Panc1 (cell line): ENCODE results near the gene OR6V1. TPM values are rescaled to one million over a fixed set of nuclear protein-coding genes. Genes with fewer than 3 reads are reported as not detected.

ENCODE experiments used
- ATAC-seq: fragments of 200-7000 bp; cut with Tn5 transposase; 2 replicates; pipeline ENCODE4 v1.9.1; 2020; ENCODE audit warnings: mild to moderate bottlenecking, moderate library complexity
- BruUV-seq: library from RNA; stranded (reverse); fragments of 400-500 nt; replicated peaks from 2 replicates; lab custom pipeline; 2021; lab: Mats Ljungman, UMichigan
- CTCF ChIA-PET: fragments of 300-600 bp; sonication (Branson Sonifier 250); formaldehyde crosslinking; loops from one replicate; lab custom pipeline; 2022; ENCODE audit warnings: antibody characterized with exemption; lab: Charles Lee
- POLR2A ChIA-PET: fragments of 300-600 bp; sonication (Branson Sonifier 250); formaldehyde crosslinking; loops from one replicate; lab custom pipeline; 2022; ENCODE audit warnings: antibody characterized with exemption; lab: Charles Lee
- DNase-seq: peaks from one replicate; pipeline ENCODE4 v3.0.0-alpha.2; 2010; ENCODE audit warnings: low read depth, low spot score
- H3K27ac ChIP-seq: 2 replicates; pipeline ENCODE4 v1.5.1; 2011; ENCODE audit warnings: mild to moderate bottlenecking, low read length, inconsistent platforms
- H3K27me3 ChIP-seq: fragments of 200-500 bp; sonication (Bioruptor generic); 2 replicates; pipeline ENCODE4 v1.6.0; 2014; ENCODE audit warnings: low read length, inconsistent platforms; ENCODE audit not compliant: control insufficient read depth, insufficient read depth
- H3K36me3 ChIP-seq: fragments of 200-500 bp; sonication (Bioruptor generic); 2 replicates; pipeline ENCODE4 v1.5.1; 2014; ENCODE audit warnings: inconsistent platforms, mild to moderate bottlenecking, low read length, moderate library complexity; ENCODE audit not compliant: control insufficient read depth, insufficient read depth
- H3K4me1 ChIP-seq: 2 replicates; pipeline ENCODE4 v1.5.1; 2011; ENCODE audit warnings: inconsistent platforms, mild to moderate bottlenecking, low read length, moderate library complexity; ENCODE audit not compliant: control insufficient read depth, insufficient read depth
- H3K4me3 ChIP-seq, 2 experiments: 2 replicates each; pipeline ENCODE4 v1.5.1; 2011 to 2012; ENCODE audit warnings: low read depth in 2 of 2, low read length in 2 of 2, mild to moderate bottlenecking in 2 of 2, inconsistent platforms in 1 of 2, moderate library complexity in 1 of 2
- H3K9me3 ChIP-seq: fragments of 200-500 bp; sonication (Bioruptor generic); 2 replicates; pipeline ENCODE4 v1.5.1; 2014; ENCODE audit warnings: low read depth, mild to moderate bottlenecking, inconsistent platforms, low read length, moderate library complexity; ENCODE audit not compliant: control insufficient read depth, insufficient read depth
- POLR2AphosphoS5 ChIP-seq: IDR thresholded peaks from 2 replicates; pipeline ENCODE4 v1.6.1; 2012; ENCODE audit warnings: mild to moderate bottlenecking, low read depth, low read length, moderate library complexity
- SIN3A ChIP-seq: IDR thresholded peaks from 2 replicates; pipeline ENCODE4 v1.6.1; 2012; ENCODE audit warnings: low read depth, mild to moderate bottlenecking, low read length, moderate library complexity, borderline replicate concordance; ENCODE audit not compliant: insufficient read depth
- TCF7L2 ChIP-seq: IDR thresholded peaks from 2 replicates; pipeline ENCODE4 v1.6.1; 2011; ENCODE audit warnings: mild to moderate bottlenecking, low read depth, low read length, inconsistent platforms
- in situ Hi-C: cut with HindIII; loops from 2 replicates; pipeline ENCODE4 v1.10.0; 2016; ENCODE audit warnings: low sequenced_read_pairs, low pct_unique_long_range_greater_than_20kb
- intact Hi-C: fragments of 100-400 bp; cut with micrococcal nuclease; formaldehyde crosslinking; loops from one replicate; pipeline ENCODE4 v1.10.0; 2022; ENCODE audit not compliant: unreplicated experiment
- total RNA-seq: library from RNA; stranded (reverse); gene quantifications from one replicate; pipeline ENCODE4 v1.2.1, GENCODE V29; 2021; ENCODE audit not compliant: unreplicated experiment
- TF ChIP-seq, protein P1 (sequence below), 2 experiments: IDR thresholded peaks; 2 replicates each; pipeline ENCODE4 v1.6.1; 2011 to 2012; ENCODE audit warnings: low read depth in 2 of 2, control low read depth in 1 of 2, low read length in 1 of 2, mild to moderate bottlenecking in 1 of 2, moderate library complexity in 1 of 2; ENCODE audit not compliant: insufficient read depth in 1 of 2
- TF ChIP-seq, protein P2 (sequence below): fragments of 450-650 bp; IDR thresholded peaks from 2 replicates; pipeline ENCODE4 v1.5.1; 2017; ENCODE audit warnings: mild to moderate bottlenecking

OR6V1 gene
- total RNA-seq, 1 experiment from 2014 or later, result not detected

DNA sequence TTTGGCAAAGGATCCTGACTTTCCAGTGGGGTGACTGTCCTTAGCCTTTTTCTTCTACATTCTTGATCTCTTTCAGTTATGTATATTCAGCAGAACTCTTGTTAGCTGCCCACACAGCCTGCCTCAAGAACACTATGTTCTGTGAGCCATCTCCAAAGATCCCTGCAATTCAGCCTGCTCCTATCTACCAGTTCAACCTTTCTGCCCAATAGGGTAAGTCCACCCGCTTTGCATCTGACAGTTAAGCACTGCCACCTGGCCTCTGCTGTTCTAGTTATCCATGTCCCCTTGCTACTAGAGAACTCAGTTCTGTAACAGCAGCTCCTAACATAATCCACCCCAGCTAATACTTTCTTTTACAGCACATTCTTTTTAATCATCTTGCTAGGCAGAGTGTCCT is 38.7 kb upstream of the OR6V1 start:
- Histone ChIP-seq H3K4me3 (no peak overlapping the region), H3K9me3 (no peaks in the 10 kb centered on the region), H3K36me3 (no peaks in the 10 kb centered on the region), H3K4me1 (no peaks in the 10 kb centered on the region), H3K27ac (no peak overlapping the region), H3K27me3 (peaks cover 2% of the 10 kb centered on the region; the same call in 1 of the 2 replicates)
- no peak for ATAC-seq
- no peak for DNase-seq
- POLR2A ChIA-PET, result no interaction called here
- CTCF ChIA-PET, result interaction anchor here (0.7 kb wide), 1 partner anchor 202 kb away, joined by 3 read pairs; no protein-coding TSS in a partner anchor
- TF ChIP-seq TCF7L2, result no peak
- TF ChIP-seq, protein P1, sequence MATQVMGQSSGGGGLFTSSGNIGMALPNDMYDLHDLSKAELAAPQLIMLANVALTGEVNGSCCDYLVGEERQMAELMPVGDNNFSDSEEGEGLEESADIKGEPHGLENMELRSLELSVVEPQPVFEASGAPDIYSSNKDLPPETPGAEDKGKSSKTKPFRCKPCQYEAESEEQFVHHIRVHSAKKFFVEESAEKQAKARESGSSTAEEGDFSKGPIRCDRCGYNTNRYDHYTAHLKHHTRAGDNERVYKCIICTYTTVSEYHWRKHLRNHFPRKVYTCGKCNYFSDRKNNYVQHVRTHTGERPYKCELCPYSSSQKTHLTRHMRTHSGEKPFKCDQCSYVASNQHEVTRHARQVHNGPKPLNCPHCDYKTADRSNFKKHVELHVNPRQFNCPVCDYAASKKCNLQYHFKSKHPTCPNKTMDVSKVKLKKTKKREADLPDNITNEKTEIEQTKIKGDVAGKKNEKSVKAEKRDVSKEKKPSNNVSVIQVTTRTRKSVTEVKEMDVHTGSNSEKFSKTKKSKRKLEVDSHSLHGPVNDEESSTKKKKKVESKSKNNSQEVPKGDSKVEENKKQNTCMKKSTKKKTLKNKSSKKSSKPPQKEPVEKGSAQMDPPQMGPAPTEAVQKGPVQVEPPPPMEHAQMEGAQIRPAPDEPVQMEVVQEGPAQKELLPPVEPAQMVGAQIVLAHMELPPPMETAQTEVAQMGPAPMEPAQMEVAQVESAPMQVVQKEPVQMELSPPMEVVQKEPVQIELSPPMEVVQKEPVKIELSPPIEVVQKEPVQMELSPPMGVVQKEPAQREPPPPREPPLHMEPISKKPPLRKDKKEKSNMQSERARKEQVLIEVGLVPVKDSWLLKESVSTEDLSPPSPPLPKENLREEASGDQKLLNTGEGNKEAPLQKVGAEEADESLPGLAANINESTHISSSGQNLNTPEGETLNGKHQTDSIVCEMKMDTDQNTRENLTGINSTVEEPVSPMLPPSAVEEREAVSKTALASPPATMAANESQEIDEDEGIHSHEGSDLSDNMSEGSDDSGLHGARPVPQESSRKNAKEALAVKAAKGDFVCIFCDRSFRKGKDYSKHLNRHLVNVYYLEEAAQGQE (IDR thresholded peaks at IDR 0.05; ENCODE audit: insufficient read depth in 1 of 2, low read depth in 2 of 2, low read length in 1 of 2), result no peak
- TF ChIP-seq POLR2AphosphoS5, result no peak
- TF ChIP-seq, protein P2, sequence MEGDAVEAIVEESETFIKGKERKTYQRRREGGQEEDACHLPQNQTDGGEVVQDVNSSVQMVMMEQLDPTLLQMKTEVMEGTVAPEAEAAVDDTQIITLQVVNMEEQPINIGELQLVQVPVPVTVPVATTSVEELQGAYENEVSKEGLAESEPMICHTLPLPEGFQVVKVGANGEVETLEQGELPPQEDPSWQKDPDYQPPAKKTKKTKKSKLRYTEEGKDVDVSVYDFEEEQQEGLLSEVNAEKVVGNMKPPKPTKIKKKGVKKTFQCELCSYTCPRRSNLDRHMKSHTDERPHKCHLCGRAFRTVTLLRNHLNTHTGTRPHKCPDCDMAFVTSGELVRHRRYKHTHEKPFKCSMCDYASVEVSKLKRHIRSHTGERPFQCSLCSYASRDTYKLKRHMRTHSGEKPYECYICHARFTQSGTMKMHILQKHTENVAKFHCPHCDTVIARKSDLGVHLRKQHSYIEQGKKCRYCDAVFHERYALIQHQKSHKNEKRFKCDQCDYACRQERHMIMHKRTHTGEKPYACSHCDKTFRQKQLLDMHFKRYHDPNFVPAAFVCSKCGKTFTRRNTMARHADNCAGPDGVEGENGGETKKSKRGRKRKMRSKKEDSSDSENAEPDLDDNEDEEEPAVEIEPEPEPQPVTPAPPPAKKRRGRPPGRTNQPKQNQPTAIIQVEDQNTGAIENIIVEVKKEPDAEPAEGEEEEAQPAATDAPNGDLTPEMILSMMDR, result no peak
- no peak for TF ChIP-seq SIN3A
- intact Hi-C loops, result no loop called here
- BruUV-seq, result no TSS peak
- in situ Hi-C loops, result loop anchor here (25.0 kb wide), 1 partner anchor 199 kb away; the partner anchor contains the start of gene TAS2R40

DNA sequence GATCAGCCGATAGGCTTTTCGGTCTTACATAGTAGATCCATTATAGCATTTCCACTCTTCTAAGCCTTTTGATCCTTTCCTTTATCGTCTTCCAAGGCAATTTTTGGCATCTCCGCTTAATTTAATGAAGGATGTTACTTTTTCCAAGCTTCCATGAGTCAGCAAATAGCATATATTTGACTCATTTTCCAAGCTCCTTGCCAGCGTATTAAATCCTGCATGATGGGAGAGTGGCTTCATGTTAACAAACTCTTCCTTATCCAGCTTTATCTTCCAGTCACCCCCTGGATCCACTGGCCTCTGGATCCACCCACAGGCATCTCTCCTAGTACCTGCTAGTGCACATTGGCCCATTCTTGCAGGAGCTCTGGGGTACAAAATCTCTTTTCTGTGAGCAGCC is 38.2 kb upstream of the OR6V1 start:
- intact Hi-C loops, result no loop called here
- Histone ChIP-seq H3K27me3 (peaks cover 2% of the 10 kb centered on the region; the same call in 1 of the 2 replicates), H3K27ac (no peak overlapping the region), H3K9me3 (no peaks in the 10 kb centered on the region), H3K4me3 (no peak overlapping the region), H3K4me1 (no peaks in the 10 kb centered on the region), H3K36me3 (no peaks in the 10 kb centered on the region)
- DNase-seq (no peak), ATAC-seq (no peak)
- in situ Hi-C loops, result loop anchor here (25.0 kb wide), 1 partner anchor 198 kb away; the partner anchor contains the start of gene TAS2R40
- ChIA-PET POLR2A (no interaction called here), CTCF (interaction anchor here (0.6 to 0.7 kb wide), 2 partner anchors 168 to 201 kb away, joined by 3 to 4 read pairs; no protein-coding TSS in a partner anchor)
- no TSS peak for BruUV-seq
- TF ChIP-seq, protein P2, result no peak
- no peak for TF ChIP-seq TCF7L2
- TF ChIP-seq, protein P1 (IDR thresholded peaks at IDR 0.05; ENCODE audit: insufficient read depth in 1 of 2, low read depth in 2 of 2, low read length in 1 of 2), result no peak
- TF ChIP-seq POLR2AphosphoS5, result no peak
- no peak for TF ChIP-seq SIN3A
